ENCODE measurements around the gene C16orf74. TPM values are rescaled to one million over a fixed set of nuclear protein-coding genes. Genes with fewer than 3 reads are reported as not detected.

C16orf74 gene
- total RNA-seq, 1 donor from 2014 or later = 3.1 TPM

GRCh38 chr16:85660843-85661739 lies 89.8 kb downstream of the C16orf74 start:
- DNase-seq (ENCODE audit: extremely low spot score, unreplicated experiment) = no peak
- peaks cover 19% of the 10 kb centered on the region for H3K36me3 Mint-ChIP-seq
- no peak overlapping the region for H3K4me3 Mint-ChIP-seq
- no peak overlapping the region for H3K27ac Mint-ChIP-seq
- TF ChIP-seq CTCF (conservative IDR thresholded peaks at IDR 0.05) = no peak
- peaks cover 21% of the 10 kb centered on the region for H3K4me1 Mint-ChIP-seq (ENCODE audit: unreplicated experiment)
- no peaks in the 10 kb centered on the region for H3K9me3 Mint-ChIP-seq
- no peaks in the 10 kb centered on the region for H3K27me3 Mint-ChIP-seq

- H3K4me1 Mint-ChIP-seq (ENCODE audit: unreplicated experiment) = peaks cover 21% of the 10 kb centered on the region
- H3K4me3 Mint-ChIP-seq = no peak overlapping the region
- peak overlapping the region; percentile 77 for H3K27ac Mint-ChIP-seq
- H3K27me3 Mint-ChIP-seq = no peaks in the 10 kb centered on the region
- no peaks in the 10 kb centered on the region for H3K9me3 Mint-ChIP-seq
- DNase-seq (ENCODE audit: extremely low spot score, unreplicated experiment) = peak; percentile 85
- TF ChIP-seq CTCF (conservative IDR thresholded peaks at IDR 0.05) = peak; percentile 94
- peaks cover 13% of the 10 kb centered on the region for H3K36me3 Mint-ChIP-seq
Observed at GRCh38 chr16:85659805-85660511, 90.9 kb downstream of the C16orf74 start.

- no peak for DNase-seq (ENCODE audit: extremely low spot score, unreplicated experiment)
- no peaks in the 10 kb centered on the region for H3K27me3 Mint-ChIP-seq
- peaks cover 21% of the 10 kb centered on the region for H3K4me1 Mint-ChIP-seq (ENCODE audit: unreplicated experiment)
- peaks cover 13% of the 10 kb centered on the region for H3K36me3 Mint-ChIP-seq
- TF ChIP-seq CTCF (conservative IDR thresholded peaks at IDR 0.05) = no peak
- no peaks in the 10 kb centered on the region for H3K9me3 Mint-ChIP-seq
- no peak overlapping the region for H3K4me3 Mint-ChIP-seq
- H3K27ac Mint-ChIP-seq = peak overlapping the region; percentile 77
Observed at GRCh38 chr16:85659336-85659735, 91.6 kb downstream of the C16orf74 start.

DNA sequence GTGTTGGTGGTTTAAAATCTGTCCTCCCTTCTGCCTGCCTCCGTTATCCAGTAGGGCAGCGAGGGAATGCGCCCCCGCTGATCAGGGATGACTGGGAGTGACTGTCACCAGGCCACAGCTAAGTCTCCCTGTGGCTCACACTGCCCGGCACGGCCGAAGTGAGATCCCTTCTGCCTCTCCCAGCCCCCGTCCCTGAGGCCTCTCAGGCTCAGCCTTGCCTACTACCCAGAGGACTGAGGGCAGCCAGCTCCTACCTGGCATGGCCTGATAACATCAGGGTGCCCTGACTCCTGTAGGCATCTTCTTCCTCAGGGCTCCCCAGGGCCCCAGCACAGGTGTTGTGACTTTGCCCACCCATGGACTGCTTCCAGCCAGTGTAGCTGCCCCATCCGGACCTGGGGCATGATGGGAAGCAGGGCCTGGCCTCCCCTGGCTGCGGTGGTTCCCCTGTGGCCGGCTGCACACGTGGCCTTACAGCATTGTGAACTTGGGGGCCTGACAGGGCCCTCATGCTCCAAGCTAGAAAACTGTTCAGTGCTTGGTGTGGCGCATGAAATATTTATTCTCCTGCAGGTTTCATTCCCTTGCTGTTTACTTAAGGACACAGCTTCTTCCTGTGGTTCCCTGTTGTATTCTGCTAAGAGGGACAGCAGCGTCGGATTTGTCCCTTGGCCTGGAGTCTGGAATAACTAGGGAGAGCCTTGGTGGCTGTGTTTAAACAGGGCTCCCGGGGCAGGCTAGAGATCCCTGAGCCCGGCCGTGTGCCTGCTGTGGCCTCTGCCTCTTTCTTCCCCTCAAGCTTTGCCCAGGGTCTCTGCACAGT lies 92.2 kb downstream of the C16orf74 start:
- Mint-ChIP-seq H3K36me3 (peaks cover 13% of the 10 kb centered on the region), H3K27ac (no peak overlapping the region), H3K4me3 (no peak overlapping the region)

More for the DNA sequence above, 92.2 kb downstream of the C16orf74 start:
- no peak for TF ChIP-seq CTCF (conservative IDR thresholded peaks at IDR 0.05)
- Mint-ChIP-seq H3K4me1 (ENCODE audit: unreplicated experiment) (peaks cover 21% of the 10 kb centered on the region), H3K9me3 (no peaks in the 10 kb centered on the region), H3K27me3 (no peaks in the 10 kb centered on the region)
- DNase-seq (ENCODE audit: extremely low spot score, unreplicated experiment) = no peak
